Gastroesophageal sphincter (tissue), 3 donors: ENCODE data around the gene PPEF2.

Experiments
- CTCF ChIP-seq, 4 experiments: fragments of 200-600 bp in 2 of 4; fragments of 450-650 bp in 2 of 4; sonication (generic) in 1 of 4; IDR thresholded peaks; one replicate each; pipeline ENCODE4 v1.5.1; 2017 to 2019; ENCODE audit warnings: antibody characterized with exemption in 4 of 4, mild to moderate bottlenecking in 2 of 4, moderate library complexity in 2 of 4
- POLR2A ChIP-seq, 2 donors: fragments of 450-650 bp; IDR thresholded peaks; one replicate each; pipeline ENCODE4 v1.6.1; 2017; ENCODE audit warnings: antibody characterized with exemption in 2 of 2, mild to moderate bottlenecking in 2 of 2, moderate library complexity in 1 of 2
- POLR2AphosphoS5 ChIP-seq: sonication (generic); formaldehyde crosslinking; IDR thresholded peaks from one replicate; pipeline ENCODE4 v1.6.1; 2017; ENCODE audit warnings: antibody characterized with exemption

DNA sequence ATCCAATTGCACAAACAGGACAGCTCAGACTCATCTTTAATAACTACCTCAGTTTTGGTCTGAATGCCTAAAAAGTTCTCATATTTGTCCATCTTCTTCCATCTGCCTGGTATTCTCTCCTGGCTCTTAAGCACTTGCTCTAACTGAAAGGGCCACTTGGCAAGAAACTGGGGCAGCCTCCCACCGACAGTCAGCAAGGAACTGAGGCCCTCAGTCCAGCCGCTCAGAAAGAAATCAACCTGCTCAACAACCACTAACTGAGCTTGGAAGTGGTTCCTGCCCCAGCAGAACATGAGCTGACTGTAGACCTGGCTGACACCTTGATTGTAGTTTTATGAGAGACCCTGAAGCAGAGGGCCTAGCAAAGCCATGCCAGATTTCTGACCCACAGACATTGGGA is 84.4 kb downstream of the PPEF2 start:
- TF ChIP-seq POLR2A (IDR thresholded peaks at IDR 0.05), result no peak
- TF ChIP-seq CTCF (IDR thresholded peaks at IDR 0.05), result no peak
- TF ChIP-seq POLR2AphosphoS5, result no peak
